NCI-H1092 treated with DMSO at 0.1 percent for 48 hours (cell line): ENCODE results near the gene PI4KA.
"Not testable (repeated sequence)": the region's sequence is repeated elsewhere in the genome, so short reads cannot be mapped to it uniquely, and the experiment has no call there.

Experiments
- DNase-seq: peaks from one replicate; lab custom pipeline; 2025; lab: John Stamatoyannopoulos, UW

The PI4KA gene

GRCh38 chr22:20724676-20725454 is 133.7 kb downstream of the PI4KA start:
- no peak for DNase-seq

GRCh38 chr22:20721409-20722218 is 137.0 kb downstream of the PI4KA start:
- no peak for DNase-seq

- no peak for DNase-seq
Observed at GRCh38 chr22:20720692-20721408, 137.8 kb downstream of the PI4KA start.

GRCh38 chr22:20718727-20719126 is 139.9 kb downstream of the PI4KA start:
- DNase-seq, result peak; percentile 73

- not testable (repeated sequence) for DNase-seq
Observed at GRCh38 chr22:20717981-20718380, 140.6 kb downstream of the PI4KA start.

GRCh38 chr22:20717213-20717866 is 141.3 kb downstream of the PI4KA start:
- peak; percentile 38 for DNase-seq

GRCh38 chr22:20713116-20713515 is 145.5 kb downstream of the PI4KA start:
- not testable (repeated sequence) for DNase-seq

- not testable (repeated sequence) for DNase-seq
Observed at GRCh38 chr22:20709966-20710365, 148.6 kb downstream of the PI4KA start.

- DNase-seq, result not testable (repeated sequence)
Observed at GRCh38 chr22:20707549-20708118, 151.0 kb downstream of the PI4KA start.

GRCh38 chr22:20703816-20704609 is 154.6 kb downstream of the PI4KA start:
- DNase-seq, result peak; percentile 20

- DNase-seq, result not testable (repeated sequence)
Observed at GRCh38 chr22:20703414-20703806, 155.2 kb downstream of the PI4KA start.

- DNase-seq, result peak; percentile 89
Observed at GRCh38 chr22:20702546-20703413, 155.8 kb downstream of the PI4KA start.

- not testable (repeated sequence) for DNase-seq
Observed at GRCh38 chr22:20702175-20702545, 156.5 kb downstream of the PI4KA start.

- DNase-seq, result not testable (repeated sequence)
Observed at GRCh38 chr22:20701680-20702136, 156.9 kb downstream of the PI4KA start.

GRCh38 chr22:20700347-20700746 is 158.3 kb downstream of the PI4KA start:
- DNase-seq, result not testable (repeated sequence)

GRCh38 chr22:20699856-20700255 is 158.8 kb downstream of the PI4KA start:
- not testable (repeated sequence) for DNase-seq

- DNase-seq, result peak; percentile 59
Observed at GRCh38 chr22:20697481-20698113, 161.0 kb downstream of the PI4KA start.

- not testable (repeated sequence) for DNase-seq
Observed at GRCh38 chr22:20696056-20696455, 162.6 kb downstream of the PI4KA start.

GRCh38 chr22:20695205-20695604 is 163.4 kb downstream of the PI4KA start:
- not testable (repeated sequence) for DNase-seq
